Measurements from ENCODE around the gene NECTIN2.
"Not testable (repeated sequence)": the region's sequence is repeated elsewhere in the genome, so short reads cannot be mapped to it uniquely, and the experiment has no call there.

The NECTIN2 gene

DNA sequence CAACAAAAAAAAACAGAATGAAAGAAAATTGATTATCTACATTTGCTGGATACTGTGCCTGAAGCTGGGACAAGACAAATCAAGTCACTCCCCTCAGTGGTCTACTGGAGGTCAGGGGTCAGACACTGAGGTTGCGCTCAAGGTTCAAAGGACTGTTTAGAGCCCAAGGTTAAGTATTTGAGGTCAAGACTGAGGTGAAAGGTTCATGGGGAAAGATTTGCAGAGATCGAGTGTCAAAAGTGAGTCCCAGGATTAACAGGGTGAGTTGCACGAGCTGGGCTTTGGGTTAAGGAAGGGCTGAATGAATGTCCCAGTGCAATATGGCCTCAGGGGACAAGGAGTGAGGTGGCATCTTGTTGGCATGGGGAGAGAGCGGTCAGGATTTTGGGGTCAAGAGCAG is 41.6 kb downstream of the NECTIN2 start:
- DNase-seq: no peak

DNA sequence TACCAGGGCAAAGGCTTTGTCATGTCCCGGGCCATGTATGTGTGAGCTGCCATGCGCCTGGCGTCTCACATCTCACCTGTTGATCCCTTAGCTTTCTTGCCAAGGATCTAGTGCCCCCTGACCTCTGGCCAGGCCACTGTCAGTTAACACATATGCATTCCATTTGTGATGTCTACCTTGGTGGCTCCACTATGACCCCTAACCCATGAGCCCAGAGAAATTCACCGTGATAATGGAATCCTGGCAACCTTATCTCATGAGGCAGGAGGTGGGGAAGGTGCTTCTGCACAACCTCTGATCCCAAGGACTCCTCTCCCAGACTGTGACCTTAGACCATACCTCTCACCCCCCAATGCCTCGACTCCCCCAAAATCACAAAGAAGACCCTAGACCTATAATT is 42.2 kb downstream of the NECTIN2 start:
- not testable (repeated sequence) for DNase-seq

DNA sequence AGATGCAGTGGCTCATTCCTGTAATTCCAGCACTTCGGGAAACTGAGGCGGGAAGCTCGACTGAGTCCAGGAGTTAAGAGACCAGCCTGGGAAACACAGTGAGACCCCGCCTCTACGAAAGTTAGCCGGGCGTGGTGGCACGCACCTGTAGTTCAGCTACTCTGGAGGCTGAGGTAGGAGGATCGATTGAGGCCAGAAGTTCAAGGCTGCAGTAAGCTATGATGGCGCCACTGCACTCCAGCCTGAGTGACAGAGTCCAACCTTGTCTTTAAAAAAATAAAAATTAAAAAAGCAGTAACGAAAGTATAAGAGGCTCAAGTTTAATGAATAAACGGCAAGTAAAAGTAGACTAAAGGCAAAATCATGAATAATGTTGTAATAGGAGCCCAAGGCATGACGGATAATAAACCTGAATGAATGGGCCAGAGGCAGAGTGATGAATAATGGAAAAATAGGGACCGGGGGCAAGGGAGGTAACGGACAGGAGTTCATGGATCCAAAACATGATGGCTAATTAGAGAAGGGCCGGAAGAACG is 43.8 kb downstream of the NECTIN2 start:
- DNase-seq: no peak

DNA sequence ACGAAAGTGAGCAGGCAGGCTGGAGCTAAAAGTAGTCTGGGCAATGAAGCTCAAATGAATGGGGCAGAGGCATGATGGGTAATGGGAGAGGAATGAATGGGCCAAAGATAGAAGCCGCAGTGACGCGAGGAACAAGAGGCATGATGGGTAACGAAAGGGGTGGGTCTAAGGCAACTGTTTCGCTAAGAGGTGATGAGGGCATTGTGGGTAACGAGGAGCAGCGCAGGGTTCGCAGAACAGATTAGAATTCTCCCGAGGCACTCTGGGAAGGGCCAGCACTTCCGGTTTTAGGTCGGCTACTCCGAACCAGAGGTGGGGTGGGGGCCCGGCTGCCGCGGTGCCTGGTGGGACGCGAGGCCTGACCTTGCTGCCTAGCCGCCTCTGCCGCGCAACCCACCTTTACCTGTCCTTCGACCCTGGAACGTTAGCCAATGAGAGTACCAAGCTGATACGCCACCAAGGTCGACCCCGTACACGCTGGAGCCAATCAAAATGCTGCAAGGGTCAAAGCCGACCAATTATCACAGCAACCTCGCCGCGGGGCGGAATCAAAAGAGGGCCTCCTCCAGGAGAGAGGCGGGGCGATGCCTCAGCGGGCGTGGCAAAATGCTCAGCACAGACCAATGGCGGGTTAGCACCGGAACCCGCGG is 44.4 kb downstream of the NECTIN2 start:
- DNase-seq: peak; percentile 100

DNA sequence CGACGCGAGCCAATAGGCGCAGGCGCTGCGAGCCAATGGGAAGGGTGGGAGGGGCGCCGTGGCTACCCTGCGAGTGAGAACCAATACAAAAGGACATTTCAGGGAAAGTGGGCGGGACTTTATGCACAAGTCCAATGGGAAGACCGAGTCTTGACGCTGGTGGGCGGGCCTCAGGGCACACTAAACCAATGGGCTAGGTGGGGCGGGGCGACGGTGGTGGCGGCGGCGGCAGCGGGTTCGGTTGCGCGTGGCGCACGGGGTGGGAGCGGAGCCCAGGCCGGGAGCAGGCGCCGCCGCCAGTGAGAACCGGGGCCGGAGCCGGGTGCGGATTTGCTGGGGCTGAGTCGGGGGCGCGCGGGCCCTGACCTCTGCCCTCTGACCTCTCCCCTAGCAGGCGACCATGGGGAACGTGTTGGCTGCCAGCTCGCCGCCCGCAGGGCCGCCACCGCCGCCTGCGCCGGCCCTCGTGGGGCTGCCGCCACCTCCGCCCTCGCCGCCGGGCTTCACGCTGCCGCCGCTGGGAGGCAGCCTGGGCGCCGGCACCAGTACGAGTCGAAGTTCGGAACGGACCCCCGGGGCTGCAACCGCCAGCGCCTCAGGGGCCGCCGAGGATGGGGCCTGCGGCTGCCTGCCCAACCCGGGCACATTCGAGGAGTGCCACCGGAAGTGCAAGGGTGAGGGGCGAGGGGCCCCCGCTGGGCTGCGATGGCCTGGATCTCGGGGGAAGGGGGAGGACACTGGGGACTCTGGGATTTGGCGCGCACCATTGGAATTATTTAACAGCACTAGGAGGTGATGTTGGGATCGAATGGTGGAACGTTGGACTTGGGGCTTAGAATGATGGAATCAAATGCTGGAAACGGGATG is 45.2 kb downstream of the NECTIN2 start, which contains the start of gene TOMM40:
Gene TOMM40 (plus strand): TSS at position 239 of the 867 bp plus-strand sequence. CDS start 162 bp downstream, at position 401.
- DNase-seq: peak; percentile 100

DNA sequence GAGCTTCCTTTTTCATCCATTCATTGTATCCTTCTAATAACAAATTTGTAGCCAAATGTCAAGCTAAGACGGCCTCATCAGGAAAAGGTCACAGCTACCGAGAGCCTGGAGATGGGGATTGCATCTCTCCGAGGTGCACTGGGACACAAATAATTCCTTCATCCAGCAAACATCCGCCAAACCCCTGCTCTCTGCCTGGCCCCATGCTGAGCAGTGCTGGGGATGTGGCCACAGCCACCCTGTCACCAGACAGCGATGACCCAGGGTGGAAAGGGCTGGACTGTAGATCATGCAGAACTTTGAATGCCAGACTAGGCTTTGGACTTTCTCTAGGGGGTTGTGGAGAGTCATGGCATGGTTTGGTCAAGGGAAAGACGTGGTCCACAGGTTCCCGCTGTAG is 46.8 kb downstream of the NECTIN2 start:
- DNase-seq: no peak

DNA sequence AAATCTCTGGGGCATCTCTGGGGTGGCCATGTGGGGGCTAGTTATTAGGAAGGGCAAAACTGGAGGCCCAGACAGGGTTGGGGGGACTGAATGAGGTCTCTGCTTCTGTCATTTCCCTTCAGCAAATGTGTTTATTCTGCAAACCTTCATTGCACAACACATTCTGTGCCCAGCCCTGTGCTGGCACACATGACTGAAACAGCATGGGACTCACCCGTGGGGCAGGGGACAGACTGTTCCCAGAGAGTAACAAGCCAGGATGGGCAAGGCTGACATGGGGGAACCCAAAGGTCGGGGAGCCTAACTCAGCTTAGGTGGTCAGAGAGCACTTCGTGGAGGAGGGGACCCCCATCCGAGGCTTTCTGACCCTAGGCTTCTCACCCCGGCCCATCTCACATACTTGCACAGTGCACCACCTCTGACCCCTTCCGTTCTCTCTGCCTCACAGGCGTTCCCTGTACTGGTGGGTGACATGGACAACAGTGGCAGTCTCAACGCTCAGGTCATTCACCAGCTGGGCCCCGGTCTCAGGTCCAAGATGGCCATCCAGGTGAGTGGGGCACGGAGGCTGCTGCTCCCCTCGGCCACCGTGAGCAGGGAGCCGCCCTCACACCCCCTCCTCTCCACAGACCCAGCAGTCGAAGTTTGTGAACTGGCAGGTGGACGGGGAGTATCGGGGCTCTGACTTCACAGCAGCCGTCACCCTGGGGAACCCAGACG is 47.4 kb downstream of the NECTIN2 start:
- no peak for DNase-seq

DNA sequence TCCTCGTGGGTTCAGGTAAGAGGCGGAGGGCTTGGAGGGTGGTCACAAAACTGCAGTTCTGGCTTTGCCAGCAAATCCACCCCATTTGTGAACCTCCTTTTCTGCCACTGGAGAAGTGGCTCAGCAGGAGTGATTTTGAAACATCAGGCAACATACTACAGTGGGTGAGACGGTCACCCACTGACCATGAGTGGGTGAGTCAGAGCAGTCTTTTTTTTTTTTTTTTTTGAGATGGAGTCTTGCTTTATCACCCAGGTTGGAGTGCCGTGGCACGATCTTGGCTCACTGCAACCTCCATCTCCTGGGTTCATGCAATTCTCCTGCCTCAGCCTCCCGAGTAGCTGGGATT is 47.9 kb downstream of the NECTIN2 start:
- no peak for DNase-seq

DNA sequence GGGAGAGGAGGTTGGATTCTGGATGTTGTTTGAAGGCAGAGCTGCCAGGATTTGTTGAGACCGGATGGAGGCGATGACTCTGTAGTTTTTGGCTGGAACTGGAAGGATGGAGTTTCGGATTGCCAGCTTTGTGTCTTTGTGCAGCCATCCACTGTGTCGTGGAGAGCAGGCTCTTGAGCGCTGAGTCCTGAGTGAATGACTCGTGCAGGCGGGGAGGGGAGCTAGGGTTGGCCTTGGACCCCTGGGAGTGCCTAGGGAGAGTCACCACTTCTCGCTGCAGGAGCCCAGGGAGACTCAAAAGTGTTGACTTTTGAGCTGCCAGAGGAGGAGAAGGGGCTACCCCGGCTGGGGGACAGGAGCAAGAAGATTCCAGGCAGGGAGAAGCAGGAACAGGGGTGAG is 48.8 kb downstream of the NECTIN2 start:
- DNase-seq: no peak

DNA sequence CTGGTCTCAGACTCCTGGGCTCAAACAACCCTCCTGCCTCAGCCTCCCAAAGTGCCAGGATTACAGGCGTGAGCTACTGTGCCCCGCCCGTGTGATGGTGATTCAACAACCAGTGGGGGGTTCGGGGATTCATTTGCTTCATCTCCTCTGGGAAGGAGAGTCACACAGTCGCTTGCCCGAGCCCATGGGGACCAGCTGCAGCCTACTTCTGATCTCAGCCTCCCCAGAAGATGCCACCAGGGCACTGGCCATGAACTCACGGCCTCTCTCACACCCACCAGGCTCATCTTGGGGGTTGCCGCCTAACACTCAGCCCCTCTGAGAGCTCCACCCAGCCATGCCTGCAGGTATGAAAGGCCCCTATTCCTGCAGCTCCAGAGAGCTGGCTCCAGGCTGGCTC is 51.7 kb downstream of the NECTIN2 start:
- DNase-seq: no peak

DNA sequence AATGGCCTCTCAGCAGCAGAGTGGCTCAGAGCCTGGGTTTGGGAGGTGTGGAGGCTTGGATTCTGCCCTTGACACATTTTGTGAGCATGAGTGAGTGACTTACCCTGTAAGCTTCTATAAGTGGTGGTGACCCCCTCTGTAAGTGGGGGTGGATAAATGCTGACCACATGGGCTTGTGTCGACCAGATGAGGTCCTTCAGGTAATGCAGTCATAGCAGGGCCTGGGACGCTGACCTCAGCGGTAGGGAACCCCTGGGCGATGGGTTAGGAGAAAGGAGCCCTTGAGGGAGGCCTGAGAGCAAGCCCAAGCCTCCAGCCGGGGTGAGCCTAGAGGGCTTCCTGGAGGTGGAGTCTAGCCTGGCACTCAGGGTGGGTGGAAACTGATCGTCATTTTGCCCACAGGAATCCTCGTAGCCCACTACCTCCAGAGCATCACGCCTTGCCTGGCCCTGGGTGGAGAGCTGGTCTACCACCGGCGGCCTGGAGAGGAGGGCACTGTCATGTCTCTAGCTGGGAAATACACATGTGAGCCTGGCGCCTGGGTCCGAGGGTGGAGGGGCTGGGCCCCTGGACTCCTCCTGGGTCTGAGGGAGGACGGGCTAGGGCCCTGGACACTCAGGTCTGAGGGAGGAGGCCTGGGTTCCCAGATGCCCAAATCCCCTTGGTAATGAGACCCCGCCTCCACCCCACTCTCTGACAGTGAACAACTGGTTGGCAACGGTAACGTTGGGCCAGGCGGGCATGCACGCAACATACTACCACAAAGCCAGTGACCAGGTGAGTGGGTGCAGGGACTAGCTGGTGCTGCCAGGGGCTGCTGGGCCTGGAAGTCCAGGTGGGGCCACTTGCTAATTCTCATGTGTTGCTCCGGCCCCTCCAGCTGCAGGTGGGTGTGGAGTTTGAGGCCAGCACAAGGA is 54.5 kb downstream of the NECTIN2 start:
- no peak for DNase-seq

DNA sequence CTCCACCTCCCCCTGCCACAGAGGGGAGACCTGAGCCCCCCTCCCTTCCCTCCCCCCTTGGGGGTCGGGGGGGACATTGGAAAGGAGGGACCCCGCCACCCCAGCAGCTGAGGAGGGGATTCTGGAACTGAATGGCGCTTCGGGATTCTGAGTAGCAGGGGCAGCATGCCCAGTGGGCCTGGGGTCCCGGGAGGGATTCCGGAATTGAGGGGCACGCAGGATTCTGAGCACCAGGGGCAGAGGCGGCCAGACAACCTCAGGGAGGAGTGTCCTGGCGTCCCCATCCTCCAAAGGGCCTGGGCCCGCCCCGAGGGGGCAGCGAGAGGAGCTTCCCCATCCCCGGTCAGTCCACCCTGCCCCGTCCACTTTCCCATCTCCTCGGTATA is 57.1 kb downstream of the NECTIN2 start:
- no peak for DNase-seq

DNA sequence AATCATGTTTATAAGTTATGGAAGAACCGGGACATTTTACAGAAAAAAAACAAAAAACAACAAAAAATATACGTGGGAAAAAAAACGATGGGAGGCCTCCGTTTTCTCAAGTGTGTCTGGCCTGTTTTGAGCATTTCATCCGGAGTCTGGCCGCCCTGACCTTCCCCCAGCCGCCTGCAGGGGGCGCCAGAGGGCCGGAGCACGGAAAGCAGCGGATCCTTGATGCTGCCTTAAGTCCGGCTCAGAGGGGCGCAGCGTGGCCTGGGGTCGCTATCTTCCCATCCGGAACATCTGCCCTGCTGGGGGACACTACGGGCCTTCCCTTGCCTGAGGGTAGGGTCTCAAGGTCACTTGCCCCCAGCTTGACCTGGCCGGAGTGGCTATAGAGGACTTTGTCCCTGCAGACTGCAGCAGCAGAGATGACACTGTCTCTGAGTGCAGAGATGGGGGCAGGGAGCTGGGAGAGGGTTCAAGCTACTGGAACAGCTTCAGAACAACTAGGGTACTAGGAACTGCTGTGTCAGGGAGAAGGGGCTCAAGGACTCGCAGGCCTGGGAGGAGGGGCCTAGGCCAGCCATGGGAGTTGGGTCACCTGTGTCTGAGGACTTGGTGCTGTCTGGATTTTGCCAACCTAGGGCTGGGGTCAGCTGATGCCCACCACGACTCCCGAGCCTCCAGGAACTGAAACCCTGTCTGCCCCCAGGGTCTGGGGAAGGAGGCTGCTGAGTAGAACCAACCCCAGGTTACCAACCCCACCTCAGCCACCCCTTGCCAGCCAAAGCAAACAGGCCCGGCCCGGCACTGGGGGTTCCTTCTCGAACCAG is 57.7 kb downstream of the NECTIN2 start:
- DNase-seq: no peak

DNA sequence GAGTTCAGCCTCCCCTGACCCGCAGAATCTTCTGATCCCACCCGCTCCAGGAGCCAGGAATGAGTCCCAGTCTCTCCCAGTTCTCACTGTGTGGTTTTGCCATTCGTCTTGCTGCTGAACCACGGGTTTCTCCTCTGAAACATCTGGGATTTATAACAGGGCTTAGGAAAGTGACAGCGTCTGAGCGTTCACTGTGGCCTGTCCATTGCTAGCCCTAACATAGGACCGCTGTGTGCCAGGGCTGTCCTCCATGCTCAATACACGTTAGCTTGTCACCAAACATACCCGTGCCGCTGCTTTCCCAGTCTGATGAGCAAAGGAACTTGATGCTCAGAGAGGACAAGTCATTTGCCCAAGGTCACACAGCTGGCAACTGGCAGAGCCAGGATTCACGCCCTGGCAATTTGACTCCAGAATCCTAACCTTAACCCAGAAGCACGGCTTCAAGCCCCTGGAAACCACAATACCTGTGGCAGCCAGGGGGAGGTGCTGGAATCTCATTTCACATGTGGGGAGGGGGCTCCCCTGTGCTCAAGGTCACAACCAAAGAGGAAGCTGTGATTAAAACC is 58.4 kb downstream of the NECTIN2 start:
- no peak for DNase-seq

DNA sequence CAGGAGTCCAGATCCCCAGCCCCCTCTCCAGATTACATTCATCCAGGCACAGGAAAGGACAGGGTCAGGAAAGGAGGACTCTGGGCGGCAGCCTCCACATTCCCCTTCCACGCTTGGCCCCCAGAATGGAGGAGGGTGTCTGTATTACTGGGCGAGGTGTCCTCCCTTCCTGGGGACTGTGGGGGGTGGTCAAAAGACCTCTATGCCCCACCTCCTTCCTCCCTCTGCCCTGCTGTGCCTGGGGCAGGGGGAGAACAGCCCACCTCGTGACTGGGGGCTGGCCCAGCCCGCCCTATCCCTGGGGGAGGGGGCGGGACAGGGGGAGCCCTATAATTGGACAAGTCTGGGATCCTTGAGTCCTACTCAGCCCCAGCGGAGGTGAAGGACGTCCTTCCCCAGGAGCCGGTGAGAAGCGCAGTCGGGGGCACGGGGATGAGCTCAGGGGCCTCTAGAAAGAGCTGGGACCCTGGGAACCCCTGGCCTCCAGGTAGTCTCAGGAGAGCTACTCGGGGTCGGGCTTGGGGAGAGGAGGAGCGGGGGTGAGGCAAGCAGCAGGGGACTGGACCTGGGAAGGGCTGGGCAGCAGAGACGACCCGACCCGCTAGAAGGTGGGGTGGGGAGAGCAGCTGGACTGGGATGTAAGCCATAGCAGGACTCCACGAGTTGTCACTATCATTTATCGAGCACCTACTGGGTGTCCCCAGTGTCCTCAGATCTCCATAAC is 59.5 kb downstream of the NECTIN2 start, which contains the start of gene APOE:
Gene APOE (plus strand): TSS at position 360 of the 724 bp plus-strand sequence. CDS start 829 bp downstream, outside the sequence.
- DNase-seq: no peak

DNA sequence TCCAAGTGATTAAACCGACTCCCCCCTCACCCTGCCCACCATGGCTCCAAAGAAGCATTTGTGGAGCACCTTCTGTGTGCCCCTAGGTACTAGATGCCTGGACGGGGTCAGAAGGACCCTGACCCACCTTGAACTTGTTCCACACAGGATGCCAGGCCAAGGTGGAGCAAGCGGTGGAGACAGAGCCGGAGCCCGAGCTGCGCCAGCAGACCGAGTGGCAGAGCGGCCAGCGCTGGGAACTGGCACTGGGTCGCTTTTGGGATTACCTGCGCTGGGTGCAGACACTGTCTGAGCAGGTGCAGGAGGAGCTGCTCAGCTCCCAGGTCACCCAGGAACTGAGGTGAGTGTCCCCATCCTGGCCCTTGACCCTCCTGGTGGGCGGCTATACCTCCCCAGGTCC is 61.5 kb downstream of the NECTIN2 start:
- DNase-seq: no peak

DNA sequence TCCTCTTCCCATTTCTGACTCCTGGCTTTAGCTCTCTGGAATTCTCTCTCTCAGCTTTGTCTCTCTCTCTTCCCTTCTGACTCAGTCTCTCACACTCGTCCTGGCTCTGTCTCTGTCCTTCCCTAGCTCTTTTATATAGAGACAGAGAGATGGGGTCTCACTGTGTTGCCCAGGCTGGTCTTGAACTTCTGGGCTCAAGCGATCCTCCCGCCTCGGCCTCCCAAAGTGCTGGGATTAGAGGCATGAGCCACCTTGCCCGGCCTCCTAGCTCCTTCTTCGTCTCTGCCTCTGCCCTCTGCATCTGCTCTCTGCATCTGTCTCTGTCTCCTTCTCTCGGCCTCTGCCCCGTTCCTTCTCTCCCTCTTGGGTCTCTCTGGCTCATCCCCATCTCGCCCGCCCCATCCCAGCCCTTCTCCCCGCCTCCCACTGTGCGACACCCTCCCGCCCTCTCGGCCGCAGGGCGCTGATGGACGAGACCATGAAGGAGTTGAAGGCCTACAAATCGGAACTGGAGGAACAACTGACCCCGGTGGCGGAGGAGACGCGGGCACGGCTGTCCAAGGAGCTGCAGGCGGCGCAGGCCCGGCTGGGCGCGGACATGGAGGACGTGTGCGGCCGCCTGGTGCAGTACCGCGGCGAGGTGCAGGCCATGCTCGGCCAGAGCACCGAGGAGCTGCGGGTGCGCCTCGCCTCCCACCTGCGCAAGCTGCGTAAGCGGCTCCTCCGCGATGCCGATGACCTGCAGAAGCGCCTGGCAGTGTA is 62.2 kb downstream of the NECTIN2 start:
- no peak for DNase-seq

DNA sequence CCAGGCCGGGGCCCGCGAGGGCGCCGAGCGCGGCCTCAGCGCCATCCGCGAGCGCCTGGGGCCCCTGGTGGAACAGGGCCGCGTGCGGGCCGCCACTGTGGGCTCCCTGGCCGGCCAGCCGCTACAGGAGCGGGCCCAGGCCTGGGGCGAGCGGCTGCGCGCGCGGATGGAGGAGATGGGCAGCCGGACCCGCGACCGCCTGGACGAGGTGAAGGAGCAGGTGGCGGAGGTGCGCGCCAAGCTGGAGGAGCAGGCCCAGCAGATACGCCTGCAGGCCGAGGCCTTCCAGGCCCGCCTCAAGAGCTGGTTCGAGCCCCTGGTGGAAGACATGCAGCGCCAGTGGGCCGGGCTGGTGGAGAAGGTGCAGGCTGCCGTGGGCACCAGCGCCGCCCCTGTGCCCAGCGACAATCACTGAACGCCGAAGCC is 62.8 kb downstream of the NECTIN2 start:
- DNase-seq: no peak

DNA sequence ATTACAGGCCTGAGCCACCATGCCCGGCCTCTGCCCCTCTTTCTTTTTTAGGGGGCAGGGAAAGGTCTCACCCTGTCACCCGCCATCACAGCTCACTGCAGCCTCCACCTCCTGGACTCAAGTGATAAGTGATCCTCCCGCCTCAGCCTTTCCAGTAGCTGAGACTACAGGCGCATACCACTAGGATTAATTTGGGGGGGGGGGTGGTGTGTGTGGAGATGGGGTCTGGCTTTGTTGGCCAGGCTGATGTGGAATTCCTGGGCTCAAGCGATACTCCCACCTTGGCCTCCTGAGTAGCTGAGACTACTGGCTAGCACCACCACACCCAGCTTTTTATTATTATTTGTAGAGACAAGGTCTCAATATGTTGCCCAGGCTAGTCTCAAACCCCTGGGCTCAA is 63.7 kb downstream of the NECTIN2 start:
- no peak for DNase-seq

Measured in NCI-H1436 treated with DMSO at 0.1 percent for 48 hours (cell line).